LNCaP clone FGC (cell line): ENCODE data around the gene WDFY2.
A peak's percentile ranks its signal among the peaks of the same experiment; 100 is the strongest.
"Not testable (repeated sequence)": the region's sequence is repeated elsewhere in the genome, so short reads cannot be mapped to it uniquely, and the experiment has no call there.

ENCODE experiments used
- DNase-seq: peaks from one replicate; pipeline ENCODE4 v3.0.0-alpha.2; 2011; ENCODE audit warnings: low read depth
- H3K4me3 ChIP-seq: 2 replicates; pipeline ENCODE4 v1.5.1; 2011; ENCODE audit warnings: mild to moderate bottlenecking, low read depth, low read length, control low read depth
- TF ChIP-seq, protein P1 (sequence below): IDR thresholded peaks from 2 replicates; pipeline ENCODE4 v1.5.1; 2012; ENCODE audit warnings: mild to moderate bottlenecking; ENCODE audit not compliant: control insufficient read depth, insufficient read depth; ENCODE audit errors: extremely low read depth

The WDFY2 gene

DNA sequence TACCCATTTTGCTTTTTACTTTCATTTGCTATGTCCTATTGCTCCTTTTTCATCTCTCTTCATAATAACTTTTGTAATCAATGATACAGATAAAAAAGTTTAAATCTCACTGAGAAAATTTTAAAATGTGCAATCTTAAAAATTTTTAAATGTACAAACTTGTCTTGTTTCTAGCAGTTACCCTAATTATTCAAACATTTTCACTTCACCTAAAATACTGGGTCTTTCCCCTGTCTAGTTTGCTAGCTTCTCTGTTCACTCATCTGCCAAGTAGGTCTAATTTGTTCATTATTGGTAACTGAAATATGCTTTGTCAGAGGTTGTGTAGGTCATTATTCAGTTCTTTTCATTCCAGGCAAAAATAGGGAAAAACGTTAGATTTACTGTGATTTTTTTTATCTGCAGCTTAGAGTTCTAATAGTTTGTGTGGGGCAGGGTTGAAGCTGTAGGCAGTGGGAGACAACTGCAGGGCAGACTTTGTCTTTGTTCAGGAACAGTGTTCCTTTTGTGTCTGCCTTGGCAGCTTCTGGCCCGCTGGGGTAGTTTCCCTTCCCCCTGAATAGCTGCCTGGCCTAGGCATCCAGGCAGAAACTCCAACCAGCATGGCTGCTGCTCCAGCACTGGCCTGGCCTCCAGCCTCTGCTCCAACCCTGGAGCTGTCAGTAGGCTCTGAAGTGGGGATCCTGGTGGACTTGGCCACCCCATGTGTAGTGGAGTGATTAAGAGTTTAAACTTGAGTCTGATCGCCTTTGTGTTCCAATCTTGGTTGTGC lies 48.5 kb downstream of the WDFY2 start:
- no peak overlapping the region for H3K4me3 ChIP-seq
- TF ChIP-seq, protein P1, sequence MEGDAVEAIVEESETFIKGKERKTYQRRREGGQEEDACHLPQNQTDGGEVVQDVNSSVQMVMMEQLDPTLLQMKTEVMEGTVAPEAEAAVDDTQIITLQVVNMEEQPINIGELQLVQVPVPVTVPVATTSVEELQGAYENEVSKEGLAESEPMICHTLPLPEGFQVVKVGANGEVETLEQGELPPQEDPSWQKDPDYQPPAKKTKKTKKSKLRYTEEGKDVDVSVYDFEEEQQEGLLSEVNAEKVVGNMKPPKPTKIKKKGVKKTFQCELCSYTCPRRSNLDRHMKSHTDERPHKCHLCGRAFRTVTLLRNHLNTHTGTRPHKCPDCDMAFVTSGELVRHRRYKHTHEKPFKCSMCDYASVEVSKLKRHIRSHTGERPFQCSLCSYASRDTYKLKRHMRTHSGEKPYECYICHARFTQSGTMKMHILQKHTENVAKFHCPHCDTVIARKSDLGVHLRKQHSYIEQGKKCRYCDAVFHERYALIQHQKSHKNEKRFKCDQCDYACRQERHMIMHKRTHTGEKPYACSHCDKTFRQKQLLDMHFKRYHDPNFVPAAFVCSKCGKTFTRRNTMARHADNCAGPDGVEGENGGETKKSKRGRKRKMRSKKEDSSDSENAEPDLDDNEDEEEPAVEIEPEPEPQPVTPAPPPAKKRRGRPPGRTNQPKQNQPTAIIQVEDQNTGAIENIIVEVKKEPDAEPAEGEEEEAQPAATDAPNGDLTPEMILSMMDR: no peak
- DNase-seq: no peak

DNA sequence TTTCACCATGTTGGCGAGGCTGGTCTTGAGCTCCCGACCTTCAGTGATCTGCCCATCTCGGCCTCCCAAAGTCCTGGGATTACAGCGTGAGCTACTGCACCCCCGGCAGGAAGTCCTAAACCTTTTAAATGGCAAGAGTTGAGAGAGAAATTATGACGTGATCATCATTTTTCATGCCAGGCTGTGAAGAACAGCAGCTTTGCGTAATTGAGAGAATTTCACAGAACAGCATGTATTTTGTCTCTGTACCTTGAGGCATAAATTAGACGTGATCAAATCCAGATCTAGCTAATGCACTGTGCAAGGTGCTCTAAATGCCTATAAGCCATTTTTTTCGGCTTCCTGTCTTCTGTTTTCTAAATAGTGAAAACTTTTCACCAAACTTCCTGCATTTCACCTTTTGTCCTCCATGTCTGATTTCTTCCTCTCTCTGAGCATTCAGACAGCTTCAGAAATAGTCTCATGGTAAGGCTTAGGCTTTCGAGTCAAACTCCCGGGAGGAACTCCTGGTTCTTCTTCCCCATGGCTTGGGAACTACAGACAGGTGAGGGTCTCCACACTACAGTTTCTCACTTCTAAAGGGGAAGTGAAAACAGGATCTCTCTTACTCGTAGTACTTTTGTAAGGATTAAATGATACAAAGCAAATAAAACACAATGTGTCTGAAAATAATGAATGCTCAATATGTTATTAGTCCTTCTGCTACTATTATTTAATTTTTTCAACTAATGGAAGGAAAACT lies 51.0 kb downstream of the WDFY2 start:
- TF ChIP-seq, protein P1: no peak
- DNase-seq: no peak
- no peak overlapping the region for H3K4me3 ChIP-seq

DNA sequence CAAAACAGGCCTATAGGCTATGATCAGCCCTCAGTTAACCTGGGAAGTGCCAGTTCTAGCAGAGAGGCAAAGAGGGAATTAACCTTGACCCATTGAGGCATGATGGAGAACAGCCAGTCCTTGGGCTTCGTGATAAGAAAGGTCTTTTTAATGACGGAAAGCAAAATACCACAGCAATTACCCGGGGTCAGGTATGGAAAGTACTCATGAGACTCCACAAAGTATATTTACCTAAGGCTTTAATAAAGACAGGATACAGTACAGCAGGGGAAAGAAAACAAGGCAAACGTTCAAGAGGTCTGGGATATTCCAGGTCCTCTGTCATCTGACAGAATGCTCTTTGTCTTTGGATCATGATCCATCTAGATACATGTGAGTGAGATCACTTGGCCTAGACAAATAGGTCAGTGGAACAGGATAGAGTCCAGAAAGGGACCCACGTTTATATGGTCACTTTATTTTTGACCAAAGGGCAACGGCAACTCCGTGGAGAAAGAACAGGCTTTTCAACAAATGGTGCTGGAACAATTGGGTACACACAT lies 52.2 kb downstream of the WDFY2 start:
- TF ChIP-seq, protein P1: no peak
- no peak overlapping the region for H3K4me3 ChIP-seq
- DNase-seq: peak; percentile 64

DNA sequence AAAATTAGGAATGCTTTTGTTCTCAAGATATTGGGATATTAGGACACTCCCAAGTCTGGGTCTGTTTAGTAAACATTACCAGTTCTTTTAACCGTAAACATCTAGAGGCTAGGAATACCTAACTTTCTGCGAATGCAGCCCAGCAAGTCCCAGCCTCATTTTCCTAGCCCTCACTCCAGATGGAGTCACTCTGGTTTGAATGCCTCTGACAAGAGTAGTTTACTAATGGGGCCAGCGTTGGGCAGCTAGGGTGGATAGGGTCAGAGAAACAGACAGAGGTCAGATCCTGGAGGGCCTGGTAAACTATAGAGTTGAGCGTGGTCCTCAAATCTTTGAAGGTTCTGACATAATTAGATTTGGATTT lies 53.6 kb downstream of the WDFY2 start:
- no peak overlapping the region for H3K4me3 ChIP-seq
- TF ChIP-seq, protein P1: no peak
- DNase-seq: no peak

DNA sequence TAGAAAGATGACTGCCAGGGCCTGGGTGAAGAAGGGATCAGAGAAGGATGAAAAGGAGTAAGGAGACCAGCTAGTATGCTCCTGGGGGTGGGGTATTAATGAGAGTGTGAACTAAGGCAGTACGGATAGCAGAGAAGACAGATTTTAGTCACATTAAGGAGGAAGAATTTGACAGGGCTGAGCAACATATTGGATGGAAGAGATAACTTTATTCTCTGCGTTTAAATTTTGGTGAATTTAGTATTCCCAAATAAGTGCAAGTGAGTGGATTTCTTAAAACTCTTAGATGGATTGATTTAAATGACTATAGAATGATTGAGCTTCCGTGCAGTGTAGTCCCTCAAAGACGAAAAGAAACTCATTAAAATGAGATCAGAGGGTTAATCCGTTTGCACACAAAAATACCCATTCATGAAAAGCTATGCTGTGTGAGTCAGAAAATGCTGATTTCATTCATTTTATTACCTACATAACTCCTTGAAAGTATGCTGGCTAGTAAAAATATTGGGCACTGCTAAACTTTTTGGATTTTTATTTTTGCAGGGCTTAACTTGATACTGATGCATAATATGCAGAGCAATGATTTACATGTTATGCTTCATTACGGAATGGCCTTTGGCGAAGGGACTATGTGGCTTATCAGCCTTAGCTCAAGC lies 54.1 kb downstream of the WDFY2 start:
- TF ChIP-seq, protein P1: no peak
- no peak for DNase-seq
- H3K4me3 ChIP-seq: no peak overlapping the region

DNA sequence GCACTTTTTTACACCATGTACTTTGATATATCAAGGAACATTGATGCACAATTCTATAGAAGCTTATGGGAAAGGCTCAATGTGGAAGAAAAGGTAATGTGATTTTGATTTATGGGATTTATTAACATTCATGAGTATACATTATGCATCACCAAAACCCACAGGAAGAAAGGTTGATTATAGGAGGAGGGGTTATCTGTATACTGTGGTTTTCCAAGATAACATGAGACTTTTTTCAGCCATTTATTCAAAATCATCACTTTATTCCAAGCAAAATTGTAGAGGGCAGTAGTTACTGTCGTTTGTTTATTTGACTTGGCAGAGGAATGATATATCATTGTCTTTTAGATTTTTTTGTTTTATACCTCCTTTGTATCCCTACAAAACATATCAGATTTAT lies 54.9 kb downstream of the WDFY2 start:
- DNase-seq: no peak
- TF ChIP-seq, protein P1: no peak
- no peak overlapping the region for H3K4me3 ChIP-seq

DNA sequence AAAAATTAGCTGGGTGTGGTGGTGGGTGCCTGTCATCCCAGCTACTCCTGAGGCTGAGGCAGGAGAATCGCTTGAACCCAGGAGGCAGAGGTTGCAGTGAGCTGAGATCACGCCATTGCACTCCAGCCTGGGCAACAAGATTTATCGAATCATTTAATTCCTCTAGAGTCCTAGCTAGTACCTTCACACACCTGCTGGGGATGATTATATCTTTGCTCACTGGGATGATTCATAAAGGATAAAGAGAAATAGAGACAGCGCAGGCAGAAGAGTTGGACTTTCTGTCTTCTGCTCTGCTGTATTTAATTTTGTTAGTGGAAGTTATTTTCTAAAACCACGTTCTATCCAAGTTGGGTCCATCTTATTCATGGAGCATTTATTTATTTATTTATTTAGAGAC lies 56.4 kb downstream of the WDFY2 start:
- not testable (repeated sequence) for DNase-seq

More for the DNA sequence above, 56.4 kb downstream of the WDFY2 start:
- not testable (repeated sequence) for H3K4me3 ChIP-seq
